VCaP (cell line): Measurements from ENCODE around the gene RPP25L.

Experiments
- H3K27ac ChIP-seq: fragments of 450-650 bp; 2 replicates; pipeline ENCODE4 v1.5.1; 2017
- CTCF ChIP-seq: fragments of 450-650 bp; conservative IDR thresholded peaks from 2 replicates; pipeline ENCODE4 v1.5.1; 2017; ENCODE audit warnings: mild to moderate bottlenecking, moderate library complexity

The RPP25L gene

GRCh38 chr9:34615132-34615531 lies 3.2 kb upstream of the RPP25L start:
- TF ChIP-seq CTCF: no peak
- H3K27ac ChIP-seq: no peak overlapping the region

- TF ChIP-seq CTCF: peak; percentile 94
- H3K27ac ChIP-seq: peak overlapping the region; percentile 93
Observed at GRCh38 chr9:34612788-34613390, 992 bp upstream of the RPP25L start.

GRCh38 chr9:34611251-34611810 lies 566 bp downstream of the RPP25L start:
- H3K27ac ChIP-seq: peak overlapping the region; percentile 93
- no peak for TF ChIP-seq CTCF

GRCh38 chr9:34610434-34611206 lies 1.3 kb downstream of the RPP25L start:
- H3K27ac ChIP-seq: peak overlapping the region; percentile 93
- TF ChIP-seq CTCF: no peak

GRCh38 chr9:34607331-34607730 lies 4.6 kb downstream of the RPP25L start:
- TF ChIP-seq CTCF: no peak
- no peak overlapping the region for H3K27ac ChIP-seq

- TF ChIP-seq CTCF: no peak
Observed at GRCh38 chr9:34606905-34607304, 5.0 kb downstream of the RPP25L start.

GRCh38 chr9:34606190-34606589 lies 5.7 kb downstream of the RPP25L start:
- no peak for TF ChIP-seq CTCF
- H3K27ac ChIP-seq: no peak overlapping the region

More at GRCh38 chr9:34606905-34607304, 5.0 kb downstream of the RPP25L start:
- H3K27ac ChIP-seq: no peak overlapping the region
